ENCODE results near the gene MALT1.

The MALT1 gene

GRCh38 chr18:58694720-58695468 is 23.6 kb downstream of the MALT1 start:
- H2BK120ac ChIP-seq (ENCODE audit: insufficient read depth, low read length, poor library complexity), result no peak overlapping the region
- no peaks in the 10 kb centered on the region for H3K9me3 ChIP-seq (ENCODE audit: insufficient read depth, low read depth, low read length)
- H3K18ac ChIP-seq (ENCODE audit: low read length), result no peak overlapping the region
- DNase-seq, result no peak
- H3K4me1 ChIP-seq (ENCODE audit: control insufficient read depth in 1 of 2, insufficient read depth in 2 of 2, low read length in 2 of 2), result peaks cover 0 to 3% of the 10 kb centered on the region in 2 experiments
- H2AFZ ChIP-seq (ENCODE audit: insufficient read depth, low read length, poor library complexity), result no peak overlapping the region
- H3K4me3 ChIP-seq (ENCODE audit: low read depth, low read length), result no peak overlapping the region
- H4K91ac ChIP-seq (ENCODE audit: low read depth, low read length), result no peak overlapping the region
- no peak overlapping the region for H4K12ac ChIP-seq (ENCODE audit: low read depth, low read length)
- H4K8ac ChIP-seq (ENCODE audit: low read depth, low read length), result no peak overlapping the region
- H3K27me3 ChIP-seq (ENCODE audit: insufficient read depth, low read length), result no peaks in the 10 kb centered on the region
- H3K14ac ChIP-seq (ENCODE audit: low read length), result no peak overlapping the region
- no peak overlapping the region for H3K9ac ChIP-seq (ENCODE audit: low read length)
- H3K4ac ChIP-seq (ENCODE audit: low read depth, low read length), result no peak overlapping the region
- H3K27ac ChIP-seq (ENCODE audit: low read depth, low read length), result no peak overlapping the region
- no peak overlapping the region for H2BK12ac ChIP-seq (ENCODE audit: low read length)
- no peak overlapping the region for H2AK5ac ChIP-seq (ENCODE audit: low read length)
- peaks cover 12 to 31% of the 10 kb centered on the region in 2 experiments for H3K36me3 ChIP-seq (ENCODE audit: control insufficient read depth in 1 of 2, insufficient read depth in 2 of 2, low read length in 2 of 2)
- no peak overlapping the region for H3K23ac ChIP-seq (ENCODE audit: low read length)
- no peaks in the 10 kb centered on the region for H3K79me1 ChIP-seq (ENCODE audit: low read length)
- H2BK5ac ChIP-seq (ENCODE audit: low read depth, low read length, poor library complexity), result no peak overlapping the region
- H3K4me2 ChIP-seq (ENCODE audit: low read length), result no peak overlapping the region
- WGBS (ENCODE audit: extremely low coverage, insufficient coverage, insufficient read length), result no CpG with 5 or more reads among the region's 8 CpGs
- H3K79me2 ChIP-seq (ENCODE audit: control insufficient read depth, insufficient read depth, low read length, poor library complexity), result peaks cover 2% of the 10 kb centered on the region

- Histone ChIP-seq H3K18ac (ENCODE audit: low read length) (no peak overlapping the region), H3K79me1 (ENCODE audit: low read length) (no peaks in the 10 kb centered on the region), H2AK5ac (ENCODE audit: low read length) (no peak overlapping the region), H3K4me3 (ENCODE audit: low read depth, low read length) (no peak overlapping the region), H2BK120ac (ENCODE audit: insufficient read depth, low read length, poor library complexity) (no peak overlapping the region), H4K8ac (ENCODE audit: low read depth, low read length) (no peak overlapping the region), H3K4me2 (ENCODE audit: low read length) (no peak overlapping the region), H3K79me2 (ENCODE audit: control insufficient read depth, insufficient read depth, low read length, poor library complexity) (peaks cover 2% of the 10 kb centered on the region), H3K27ac (ENCODE audit: low read depth, low read length) (no peak overlapping the region), H4K91ac (ENCODE audit: low read depth, low read length) (no peak overlapping the region), H3K23ac (ENCODE audit: low read length) (no peak overlapping the region), H3K9ac (ENCODE audit: low read length) (no peak overlapping the region), H2BK12ac (ENCODE audit: low read length) (no peak overlapping the region), H3K4me1 (ENCODE audit: control insufficient read depth in 1 of 2, insufficient read depth in 2 of 2, low read length in 2 of 2) (peaks cover 0 to 3% of the 10 kb centered on the region in 2 experiments), H4K12ac (ENCODE audit: low read depth, low read length) (no peak overlapping the region), H2AFZ (ENCODE audit: insufficient read depth, low read length, poor library complexity) (no peak overlapping the region), H3K14ac (ENCODE audit: low read length) (no peak overlapping the region), H3K4ac (ENCODE audit: low read depth, low read length) (no peak overlapping the region), H3K9me3 (ENCODE audit: insufficient read depth, low read depth, low read length) (no peaks in the 10 kb centered on the region), H3K36me3 (ENCODE audit: control insufficient read depth in 1 of 2, insufficient read depth in 2 of 2, low read length in 2 of 2) (peaks cover 8 to 24% of the 10 kb centered on the region in 2 experiments), H2BK5ac (ENCODE audit: low read depth, low read length, poor library complexity) (no peak overlapping the region), H3K27me3 (ENCODE audit: insufficient read depth, low read length) (no peaks in the 10 kb centered on the region)
- no CpG with 5 or more reads among the region's 5 CpGs for WGBS (ENCODE audit: extremely low coverage, insufficient coverage, insufficient read length)
- no peak for DNase-seq
Observed at GRCh38 chr18:58695772-58696171, 24.5 kb downstream of the MALT1 start.

GRCh38 chr18:58697146-58697545 is 25.9 kb downstream of the MALT1 start:
- peak overlapping the region; percentile 42 for H3K23ac ChIP-seq (ENCODE audit: low read length)
- H2BK120ac ChIP-seq (ENCODE audit: insufficient read depth, low read length, poor library complexity), result no peak overlapping the region
- no peak overlapping the region for H2BK12ac ChIP-seq (ENCODE audit: low read length)
- H4K12ac ChIP-seq (ENCODE audit: low read depth, low read length), result no peak overlapping the region
- no peak overlapping the region for H2AK5ac ChIP-seq (ENCODE audit: low read length)
- H4K8ac ChIP-seq (ENCODE audit: low read depth, low read length), result no peak overlapping the region
- H3K27me3 ChIP-seq (ENCODE audit: insufficient read depth, low read length), result no peaks in the 10 kb centered on the region
- H3K79me2 ChIP-seq (ENCODE audit: control insufficient read depth, insufficient read depth, low read length, poor library complexity), result no peaks in the 10 kb centered on the region
- H4K91ac ChIP-seq (ENCODE audit: low read depth, low read length), result no peak overlapping the region
- H3K79me1 ChIP-seq (ENCODE audit: low read length), result no peaks in the 10 kb centered on the region
- no peaks in the 10 kb centered on the region for H3K9me3 ChIP-seq (ENCODE audit: insufficient read depth, low read depth, low read length)
- no peaks in the 10 kb centered on the region for H3K4me1 ChIP-seq (ENCODE audit: control insufficient read depth in 1 of 2, insufficient read depth in 2 of 2, low read length in 2 of 2)
- H3K9ac ChIP-seq (ENCODE audit: low read length), result no peak overlapping the region
- H3K18ac ChIP-seq (ENCODE audit: low read length), result no peak overlapping the region
- no peak overlapping the region for H3K4me2 ChIP-seq (ENCODE audit: low read length)
- no peak overlapping the region for H3K14ac ChIP-seq (ENCODE audit: low read length)
- WGBS (ENCODE audit: extremely low coverage, insufficient coverage, insufficient read length), result no CpG with 5 or more reads among the region's 4 CpGs
- H2BK5ac ChIP-seq (ENCODE audit: low read depth, low read length, poor library complexity), result no peak overlapping the region
- no peak overlapping the region for H2AFZ ChIP-seq (ENCODE audit: insufficient read depth, low read length, poor library complexity)
- peaks cover 8 to 21% of the 10 kb centered on the region in 2 experiments for H3K36me3 ChIP-seq (ENCODE audit: control insufficient read depth in 1 of 2, insufficient read depth in 2 of 2, low read length in 2 of 2)
- DNase-seq, result peak in 1 of 2 donors; percentile 19
- H3K4ac ChIP-seq (ENCODE audit: low read depth, low read length), result no peak overlapping the region
- H3K27ac ChIP-seq (ENCODE audit: low read depth, low read length), result no peak overlapping the region
- H3K4me3 ChIP-seq (ENCODE audit: low read depth, low read length), result no peak overlapping the region

- Histone ChIP-seq H2AFZ (ENCODE audit: insufficient read depth, low read length, poor library complexity) (no peak overlapping the region), H3K27me3 (ENCODE audit: insufficient read depth, low read length) (no peaks in the 10 kb centered on the region), H3K27ac (ENCODE audit: low read depth, low read length) (no peak overlapping the region), H4K12ac (ENCODE audit: low read depth, low read length) (no peak overlapping the region), H3K9me3 (ENCODE audit: insufficient read depth, low read depth, low read length) (no peaks in the 10 kb centered on the region), H3K79me2 (ENCODE audit: control insufficient read depth, insufficient read depth, low read length, poor library complexity) (no peaks in the 10 kb centered on the region), H3K4me2 (ENCODE audit: low read length) (no peak overlapping the region), H4K91ac (ENCODE audit: low read depth, low read length) (no peak overlapping the region), H3K4ac (ENCODE audit: low read depth, low read length) (no peak overlapping the region), H3K18ac (ENCODE audit: low read length) (no peak overlapping the region), H3K14ac (ENCODE audit: low read length) (no peak overlapping the region), H2BK5ac (ENCODE audit: low read depth, low read length, poor library complexity) (no peak overlapping the region), H3K36me3 (ENCODE audit: control insufficient read depth in 1 of 2, insufficient read depth in 2 of 2, low read length in 2 of 2) (peaks cover 8 to 21% of the 10 kb centered on the region in 2 experiments), H2AK5ac (ENCODE audit: low read length) (no peak overlapping the region), H3K79me1 (ENCODE audit: low read length) (no peaks in the 10 kb centered on the region), H2BK120ac (ENCODE audit: insufficient read depth, low read length, poor library complexity) (no peak overlapping the region), H4K8ac (ENCODE audit: low read depth, low read length) (no peak overlapping the region), H3K9ac (ENCODE audit: low read length) (no peak overlapping the region), H3K4me1 (ENCODE audit: control insufficient read depth in 1 of 2, insufficient read depth in 2 of 2, low read length in 2 of 2) (no peaks in the 10 kb centered on the region), H3K4me3 (ENCODE audit: low read depth, low read length) (no peak overlapping the region), H3K23ac (ENCODE audit: low read length) (no peak overlapping the region), H2BK12ac (ENCODE audit: low read length) (no peak overlapping the region)
- DNase-seq, result no peak
- WGBS (ENCODE audit: extremely low coverage, insufficient coverage, insufficient read length), result no CpG with 5 or more reads among the region's 2 CpGs
Observed at GRCh38 chr18:58698701-58699193, 27.5 kb downstream of the MALT1 start.
